ENCODE results near the gene FNBP1. TPM values are rescaled to one million over a fixed set of nuclear protein-coding genes. Genes with fewer than 3 reads are reported as not detected.
"Not testable (repeated sequence)": the region's sequence is repeated elsewhere in the genome, so short reads cannot be mapped to it uniquely, and the experiment has no call there.

Gene FNBP1
- polyA plus RNA-seq, 12 donors: 14.8 to 67.8 (median 19.9) TPM; not detected in 1

- DNase-seq: no peak
Observed at GRCh38 chr9:130022566-130023143, 20.3 kb downstream of the FNBP1 start.

- not testable (repeated sequence) for DNase-seq
Observed at GRCh38 chr9:130021842-130022241, 21.1 kb downstream of the FNBP1 start.

- no peak for DNase-seq
Observed at GRCh38 chr9:130021123-130021522, 21.9 kb downstream of the FNBP1 start.

- no peak for DNase-seq
Observed at GRCh38 chr9:130020618-130021017, 22.4 kb downstream of the FNBP1 start.

- no peak for DNase-seq
Observed at GRCh38 chr9:130018265-130018664, 24.7 kb downstream of the FNBP1 start.

GRCh38 chr9:130017510-130017909, 25.5 kb downstream of the FNBP1 start:
- not testable (repeated sequence) for DNase-seq

GRCh38 chr9:130017076-130017475, 25.9 kb downstream of the FNBP1 start:
- no peak for DNase-seq

GRCh38 chr9:130015353-130016019, 27.5 kb downstream of the FNBP1 start:
- no peak for DNase-seq

DNA sequence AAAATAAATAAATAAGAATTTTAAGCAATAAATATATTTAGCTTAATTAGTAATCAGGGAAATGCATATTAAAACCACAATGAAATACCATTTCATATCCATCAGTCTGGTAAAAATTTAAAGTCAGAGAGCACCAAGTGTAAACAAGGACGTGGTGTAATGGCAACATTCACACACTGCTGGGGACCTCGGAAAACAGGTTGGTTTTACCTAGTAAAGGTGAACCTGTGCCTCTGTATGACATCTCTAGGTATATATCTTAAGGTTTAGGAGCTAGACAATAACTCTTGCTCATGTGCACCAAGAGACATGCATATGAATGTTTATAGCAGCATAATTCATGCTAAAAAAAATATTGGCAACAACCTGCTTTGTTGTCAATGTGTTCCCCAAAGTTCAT, 29.7 kb downstream of the FNBP1 start:
- no peak for DNase-seq

GRCh38 chr9:130010151-130010988, 32.6 kb downstream of the FNBP1 start:
- no peak for DNase-seq

- not testable (repeated sequence) for DNase-seq
Observed at GRCh38 chr9:130009546-130009945, 33.4 kb downstream of the FNBP1 start.

DNA sequence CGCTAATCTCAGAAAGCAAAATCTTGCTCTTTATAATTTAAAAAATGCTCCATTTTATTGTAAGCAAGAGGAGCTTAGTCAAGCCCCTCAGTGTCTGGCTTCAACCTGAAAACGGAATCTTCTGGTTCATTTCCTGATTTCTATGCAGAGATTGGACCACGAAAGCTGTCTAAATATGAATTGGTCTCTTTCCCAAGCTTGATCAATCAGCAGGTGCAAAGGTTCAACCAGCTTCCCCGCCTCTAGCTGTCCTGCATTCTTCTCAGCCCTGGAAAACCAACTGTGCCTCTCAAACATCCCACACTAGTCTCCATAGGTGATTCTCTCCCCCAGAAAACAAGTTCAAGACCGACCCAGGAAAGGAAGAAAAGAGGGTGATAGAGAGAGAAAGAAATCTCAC, 34.5 kb downstream of the FNBP1 start:
- no peak for DNase-seq

- DNase-seq: not testable (repeated sequence)
Observed at GRCh38 chr9:130006952-130007351, 36.0 kb downstream of the FNBP1 start.

DNA sequence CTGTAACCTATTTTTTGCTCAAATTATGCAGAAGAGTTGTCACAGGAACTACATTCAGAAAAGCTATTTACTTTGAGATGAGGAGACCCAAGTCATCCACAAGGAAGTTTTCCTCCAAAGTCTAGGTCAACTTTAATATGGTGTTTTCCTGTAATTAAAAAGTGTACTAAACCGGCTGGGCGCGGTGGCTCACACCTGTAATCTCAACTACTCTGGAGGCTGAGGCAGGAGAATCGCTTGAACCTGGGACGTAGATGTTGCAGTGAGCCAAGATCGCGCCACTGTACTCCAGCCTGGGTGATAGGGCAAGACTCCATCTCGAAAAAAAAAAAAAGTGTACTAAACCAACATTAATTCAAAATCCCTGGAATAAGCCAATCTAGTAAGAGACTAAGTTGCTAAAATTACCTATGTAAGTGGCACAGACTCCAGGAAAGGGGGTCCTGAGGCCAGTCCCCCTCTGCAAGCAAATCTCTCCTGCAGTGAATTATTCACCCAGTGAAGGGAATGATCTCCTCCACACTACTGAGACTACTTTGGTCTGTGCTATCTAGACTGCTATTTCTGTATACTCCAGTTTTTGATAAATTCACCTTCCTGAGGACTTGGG, 38.9 kb downstream of the FNBP1 start:
- no peak for DNase-seq

GRCh38 chr9:130002320-130002719, 40.7 kb downstream of the FNBP1 start:
- DNase-seq: no peak

- DNase-seq: no peak
Observed at GRCh38 chr9:130001190-130001589, 41.8 kb downstream of the FNBP1 start.

- no peak for DNase-seq
Observed at GRCh38 chr9:129999141-129999510, 43.9 kb downstream of the FNBP1 start.

DNA sequence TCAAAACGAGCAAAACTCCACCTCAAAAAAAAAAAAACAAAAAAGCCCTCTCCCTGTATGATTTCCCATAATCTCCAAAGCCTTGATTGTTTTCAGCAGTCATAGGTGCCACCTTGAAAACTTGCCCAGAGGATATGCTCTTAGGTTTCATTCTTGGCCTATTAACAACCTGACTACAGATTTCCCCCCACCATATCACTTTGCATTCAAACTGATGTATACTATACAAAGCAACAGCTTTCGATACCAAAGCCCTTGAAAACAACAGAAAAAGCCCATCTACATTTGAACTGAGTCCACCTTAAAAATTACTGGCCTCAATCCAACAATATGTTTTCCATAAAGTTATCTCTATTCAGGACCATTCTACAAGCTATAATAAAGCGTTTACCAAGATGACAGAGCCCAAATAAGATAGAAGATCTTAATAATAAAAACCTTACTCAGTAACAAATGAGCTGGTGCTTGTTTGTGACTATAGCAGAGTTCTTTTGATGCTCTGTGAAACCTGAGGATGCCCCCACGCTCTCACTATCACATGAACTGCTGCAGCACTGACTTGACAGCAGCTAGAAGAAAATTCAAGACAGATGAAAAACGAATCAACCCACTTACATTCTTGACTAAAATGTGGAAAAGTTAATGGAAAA, 44.4 kb downstream of the FNBP1 start:
- DNase-seq: peak; percentile 45

DNA sequence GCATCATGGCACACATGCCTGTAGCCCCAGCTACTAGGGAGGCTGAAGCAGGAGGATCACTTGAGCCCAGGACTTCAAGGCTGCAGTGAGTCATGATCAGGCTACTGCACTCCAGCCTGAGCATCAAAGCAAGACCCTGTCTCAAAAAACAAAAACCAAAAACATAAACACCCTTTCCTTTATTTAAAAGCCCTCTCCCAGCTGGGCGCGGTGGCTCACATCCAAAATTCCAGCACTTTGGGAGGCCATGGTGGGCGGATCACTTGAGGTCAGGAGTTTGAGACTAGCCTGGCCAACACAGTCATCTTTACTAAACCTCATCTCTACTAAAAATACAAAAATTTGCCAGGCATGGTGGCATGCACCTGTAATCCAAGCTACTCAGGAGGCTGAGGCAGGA, 45.3 kb downstream of the FNBP1 start:
- DNase-seq: not testable (repeated sequence)

DNA sequence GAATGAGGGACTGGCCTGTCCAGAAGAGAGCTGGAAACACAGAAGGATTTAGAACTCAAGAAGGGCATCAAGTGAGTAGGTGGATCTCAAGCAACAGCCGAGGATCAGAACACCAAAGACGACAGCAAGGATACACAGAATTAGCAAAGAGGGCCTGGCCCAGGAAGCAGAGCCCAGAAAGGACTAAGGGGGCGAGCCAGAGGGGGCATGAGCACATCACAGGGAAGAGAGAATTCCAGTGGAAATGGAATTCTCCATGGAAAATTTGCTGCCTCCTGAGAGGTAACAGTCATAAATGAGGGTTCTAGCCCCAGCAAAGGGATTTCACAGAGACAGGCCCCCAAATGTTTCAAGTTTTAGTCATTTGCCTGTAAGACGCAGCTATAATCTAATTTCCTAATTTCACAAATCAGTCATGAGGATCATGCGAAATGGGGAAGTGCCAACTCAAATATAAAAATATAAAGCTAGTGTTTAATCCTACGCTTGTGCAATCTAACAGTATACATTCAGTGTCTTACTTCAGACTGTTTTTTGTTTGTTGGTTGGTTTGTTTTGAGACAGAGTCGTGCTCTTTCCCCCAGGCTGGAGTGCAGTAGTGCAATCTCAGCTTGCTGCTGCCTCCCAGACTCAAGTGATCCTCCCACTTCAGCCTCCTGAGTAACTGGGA, 46.7 kb downstream of the FNBP1 start:
- DNase-seq: no peak

GRCh38 chr9:129995409-129996160, 47.4 kb downstream of the FNBP1 start:
- DNase-seq: no peak
